Measurements from ENCODE around the gene ENDOV. TPM values are rescaled to one million over a fixed set of nuclear protein-coding genes. Genes with fewer than 3 reads are reported as not detected.

ENDOV gene
- total RNA-seq, 1 donor from 2014 or later: 9.7 TPM

GRCh38 chr17:80422981-80423380, 8.0 kb downstream of the ENDOV start:
- H3K27ac ChIP-seq: no peak overlapping the region
- TF ChIP-seq CTCF (IDR thresholded peaks at IDR 0.05) (no peak), EZH2 (IDR thresholded peaks at IDR 0.05) (no peak), EZH2phosphoT487 (IDR thresholded peaks at IDR 0.05) (no peak)
- Mint-ChIP-seq H3K36me3 (peaks cover 5% of the 10 kb centered on the region), H3K27me3 (ENCODE audit: insufficient read depth, low read depth) (peaks cover 4% of the 10 kb centered on the region), H3K4me1 (peaks cover 4% of the 10 kb centered on the region), H3K9me3 (no peaks in the 10 kb centered on the region), H3K4me3 (no peak overlapping the region), H3K27ac (no peak overlapping the region)
- H3K4me3 ChIP-seq: no peak overlapping the region
- DNase-seq (ENCODE audit: low spot score): no peak
- H3K4me2 ChIP-seq: no peak overlapping the region
- H3K27me3 ChIP-seq: no peaks in the 10 kb centered on the region
- no peak overlapping the region for H3K9ac ChIP-seq
- peaks cover 10% of the 10 kb centered on the region for H3K4me1 ChIP-seq
- no peaks in the 10 kb centered on the region for H3K79me2 ChIP-seq (ENCODE audit: low read depth)
- no peak overlapping the region for H2AFZ ChIP-seq (replicated peaks)
- H3F3A ChIP-seq (ENCODE audit: low read depth): no peaks in the 10 kb centered on the region
- peaks cover 5% of the 10 kb centered on the region for H4K20me1 ChIP-seq (ENCODE audit: low read depth)
- no peaks in the 10 kb centered on the region for H3K36me3 ChIP-seq
- H3K9me3 ChIP-seq (ENCODE audit: low read depth): no peaks in the 10 kb centered on the region

GRCh38 chr17:80423536-80424225, 8.7 kb downstream of the ENDOV start:
- Mint-ChIP-seq H3K4me3 (no peak overlapping the region), H3K36me3 (peaks cover 5% of the 10 kb centered on the region), H3K4me1 (peaks cover 4% of the 10 kb centered on the region), H3K9me3 (no peaks in the 10 kb centered on the region), H3K27me3 (ENCODE audit: insufficient read depth, low read depth) (peaks cover 4% of the 10 kb centered on the region), H3K27ac (no peak overlapping the region)
- Histone ChIP-seq H3K9ac (no peak overlapping the region), H3K79me2 (ENCODE audit: low read depth) (no peaks in the 10 kb centered on the region), H3K4me3 (no peak overlapping the region), H3K4me2 (no peak overlapping the region), H3K27me3 (no peaks in the 10 kb centered on the region), H2AFZ (replicated peaks) (no peak overlapping the region), H3K36me3 (no peaks in the 10 kb centered on the region), H3K4me1 (peaks cover 13% of the 10 kb centered on the region), H3F3A (ENCODE audit: low read depth) (no peaks in the 10 kb centered on the region), H3K27ac (no peak overlapping the region), H3K9me3 (ENCODE audit: low read depth) (no peaks in the 10 kb centered on the region), H4K20me1 (ENCODE audit: low read depth) (peaks cover 7% of the 10 kb centered on the region)
- no peak for DNase-seq (ENCODE audit: low spot score)
- TF ChIP-seq CTCF (IDR thresholded peaks at IDR 0.05) (no peak), EZH2 (IDR thresholded peaks at IDR 0.05) (no peak), EZH2phosphoT487 (IDR thresholded peaks at IDR 0.05) (no peak)

GRCh38 chr17:80424261-80424660, 9.3 kb downstream of the ENDOV start:
- Mint-ChIP-seq H3K4me1 (peaks cover 4% of the 10 kb centered on the region), H3K27me3 (ENCODE audit: insufficient read depth, low read depth) (peaks cover 4% of the 10 kb centered on the region)

More at GRCh38 chr17:80424261-80424660, 9.3 kb downstream of the ENDOV start:
- H3K36me3 Mint-ChIP-seq: peaks cover 5% of the 10 kb centered on the region
- Histone ChIP-seq H3K4me1 (peaks cover 13% of the 10 kb centered on the region), H2AFZ (replicated peaks) (no peak overlapping the region), H4K20me1 (ENCODE audit: low read depth) (peaks cover 7% of the 10 kb centered on the region), H3K36me3 (no peaks in the 10 kb centered on the region), H3F3A (ENCODE audit: low read depth) (no peaks in the 10 kb centered on the region), H3K79me2 (ENCODE audit: low read depth) (no peaks in the 10 kb centered on the region), H3K9me3 (ENCODE audit: low read depth) (no peaks in the 10 kb centered on the region), H3K9ac (no peak overlapping the region), H3K27ac (no peak overlapping the region), H3K4me2 (no peak overlapping the region), H3K27me3 (no peaks in the 10 kb centered on the region), H3K4me3 (no peak overlapping the region)
- H3K9me3 Mint-ChIP-seq: no peaks in the 10 kb centered on the region
- H3K4me3 Mint-ChIP-seq: no peak overlapping the region
- no peak overlapping the region for H3K27ac Mint-ChIP-seq
- TF ChIP-seq EZH2 (IDR thresholded peaks at IDR 0.05): no peak
- TF ChIP-seq CTCF (IDR thresholded peaks at IDR 0.05): no peak
- no peak for TF ChIP-seq EZH2phosphoT487 (IDR thresholded peaks at IDR 0.05)
- DNase-seq (ENCODE audit: low spot score): no peak
